OCI-LY7 (cell line): Measurements from ENCODE around the gene SNX10. TPM values are rescaled to one million over a fixed set of nuclear protein-coding genes. Genes with fewer than 3 reads are reported as not detected.
"Not testable (repeated sequence)": the region's sequence is repeated elsewhere in the genome, so short reads cannot be mapped to it uniquely, and the experiment has no call there.

Source experiments
- BruUV-seq: library from RNA; stranded (reverse); fragments of 400-500 nt; replicated peaks from 2 replicates; lab custom pipeline; 2021; lab: Mats Ljungman, UMichigan
- CTCF ChIA-PET: fragments of 300-600 bp; sonication (Branson Sonifier 250); formaldehyde crosslinking; loops from one replicate; lab custom pipeline; 2022; ENCODE audit warnings: antibody characterized with exemption; ENCODE audit not compliant: unreplicated experiment; lab: Charles Lee
- POLR2A ChIA-PET: fragments of 300-600 bp; sonication (Branson Sonifier 250); formaldehyde crosslinking; loops from one replicate; lab custom pipeline; 2022; ENCODE audit warnings: antibody characterized with exemption; lab: Charles Lee
- DNase-seq: peaks from one replicate; pipeline ENCODE4 v3.0.0-alpha.2; 2015; ENCODE audit warnings: low spot score
- H2AFZ ChIP-seq: fragments of 200-600 bp; sonication (generic), shearing (Covaris generic); 2 replicates; pipeline ENCODE4 v1.6.1; 2014; ENCODE audit warnings: mild to moderate bottlenecking, antibody characterized with exemption, low read length, moderate library complexity
- H3K27ac ChIP-seq: fragments of 200-600 bp; sonication (generic); 2 replicates; pipeline ENCODE4 v1.5.1; 2014; ENCODE audit warnings: mixed run types, low read depth, mild to moderate bottlenecking, moderate library complexity, low read length, inconsistent platforms; ENCODE audit not compliant: poor library complexity, severe bottlenecking
- H3K36me3 ChIP-seq: fragments of 200-600 bp; sonication (generic); 2 replicates; pipeline ENCODE4 v1.6.1; 2014; ENCODE audit warnings: mild to moderate bottlenecking, antibody characterized with exemption, low read length, moderate library complexity, mixed read lengths; ENCODE audit not compliant: insufficient read depth
- H3K4me1 ChIP-seq: fragments of 200-600 bp; sonication (generic); 2 replicates; pipeline ENCODE4 v1.5.1; 2014; ENCODE audit warnings: mild to moderate bottlenecking, low read length; ENCODE audit not compliant: insufficient read depth, poor library complexity, severe bottlenecking
- H3K4me2 ChIP-seq: fragments of 200-600 bp; sonication (generic); 2 replicates; pipeline ENCODE4 v1.6.1; 2014; ENCODE audit warnings: mild to moderate bottlenecking, low read length
- H3K4me3 ChIP-seq: fragments of 200-600 bp; sonication (generic); 2 replicates; pipeline ENCODE4 v1.5.1; 2014; ENCODE audit warnings: mild to moderate bottlenecking, low read depth, low read length; ENCODE audit not compliant: poor library complexity, severe bottlenecking
- H3K79me2 ChIP-seq: fragments of 200-600 bp; sonication (generic); 2 replicates; pipeline ENCODE4 v1.6.1; 2016; ENCODE audit warnings: low read depth, mild to moderate bottlenecking, low read length, moderate library complexity, mixed read lengths; ENCODE audit not compliant: insufficient read depth
- H3K9me2 ChIP-seq: fragments of 200-600 bp; sonication (generic); 2 replicates; pipeline ENCODE4 v1.6.1; 2016; ENCODE audit warnings: mild to moderate bottlenecking, low read length, mixed read lengths; ENCODE audit not compliant: insufficient read depth
- H3K9me3 ChIP-seq: fragments of 200-600 bp; sonication (generic); 2 replicates; pipeline ENCODE4 v1.6.1; 2014; ENCODE audit warnings: mild to moderate bottlenecking, mixed run types, low read length, mixed read lengths
- H4K20me1 ChIP-seq: fragments of 200-600 bp; sonication (generic); 2 replicates; pipeline ENCODE4 v1.6.1; 2014; ENCODE audit warnings: mild to moderate bottlenecking, antibody characterized with exemption, low read length, moderate library complexity, mixed read lengths; ENCODE audit not compliant: insufficient read depth
- CTCF ChIP-seq: fragments of 200-600 bp; sonication (generic); conservative IDR thresholded peaks from 2 replicates; pipeline ENCODE4 v1.5.1; 2014; ENCODE audit warnings: mild to moderate bottlenecking, antibody characterized with exemption, low read length, moderate library complexity, mixed read lengths
- EZH2phosphoT487 ChIP-seq: fragments of 200-600 bp; sonication (generic); IDR thresholded peaks from 2 replicates; pipeline ENCODE4 v1.6.1; 2018; ENCODE audit warnings: low read depth, borderline replicate concordance, mild to moderate bottlenecking, mixed run types, antibody characterized with exemption, low read length, moderate library complexity, mixed read lengths
- intact Hi-C: fragments of 100-400 bp; cut with micrococcal nuclease; formaldehyde crosslinking; loops from one replicate; pipeline ENCODE4 v1.10.0; 2022; ENCODE audit not compliant: unreplicated experiment
- total RNA-seq, 2 experiments: library from RNA; depleted of rRNA in 1 of 2; stranded (reverse); fragments of >200 nt in 1 of 2; shearing (Covaris generic) in 1 of 2; gene quantifications; 2 replicates each; pipeline ENCODE4 v1.2.3, GENCODE V29; 2014 to 2022

The SNX10 gene
- total RNA-seq, 2 experiments from 2014 or later, result 14.3 to 32.9 TPM

- Histone ChIP-seq H3K27ac (no peak overlapping the region), H3K36me3 (no peaks in the 10 kb centered on the region), H3K9me2 (no peaks in the 10 kb centered on the region), H2AFZ (0 out of 2 replicates have a peak overlapping the region, but pooled peaks have one; percentile 31), H3K79me2 (no peaks in the 10 kb centered on the region), H3K9me3 (no peaks in the 10 kb centered on the region), H4K20me1 (no peaks in the 10 kb centered on the region), H3K4me2 (no peak overlapping the region), H3K4me3 (no peak overlapping the region), H3K4me1 (no peaks in the 10 kb centered on the region)
- no TSS peak for BruUV-seq
- DNase-seq, result no peak
- POLR2A ChIA-PET, result interaction anchor here (1.3 kb wide), 1 partner anchor 10 kb away, joined by 3 read pairs; no protein-coding TSS in a partner anchor
- intact Hi-C loops, result no loop called here
- CTCF ChIA-PET, result no interaction called here
- TF ChIP-seq EZH2phosphoT487 (no peak), CTCF (no peak)
Measured at GRCh38 chr7:26250239-26250638, 41.4 kb upstream of the SNX10 start.

GRCh38 chr7:26261866-26262265 lies 29.8 kb upstream of the SNX10 start:
- H2AFZ ChIP-seq, BruUV-seq, DNase-seq, H3K36me3 ChIP-seq, H3K79me2 ChIP-seq, POLR2A ChIA-PET, H4K20me1 ChIP-seq, H3K4me3 ChIP-seq, H3K4me2 ChIP-seq, H3K27ac ChIP-seq, intact Hi-C loops, H3K4me1 ChIP-seq, CTCF ChIA-PET, H3K9me2 ChIP-seq: not testable (repeated sequence)
- peaks cover 12% of the 10 kb centered on the region; the same call in 1 of the 2 replicates for H3K9me3 ChIP-seq

- DNase-seq, result no peak
- H3K27ac ChIP-seq, result no peak overlapping the region
- H4K20me1 ChIP-seq, result no peaks in the 10 kb centered on the region
- H3K9me2 ChIP-seq, result no peaks in the 10 kb centered on the region
- BruUV-seq, result no TSS peak
- intact Hi-C loops, result no loop called here
- H3K4me2 ChIP-seq, result no peak overlapping the region
- no peak for TF ChIP-seq EZH2phosphoT487
- POLR2A ChIA-PET, result no interaction called here
- no peaks in the 10 kb centered on the region for H3K36me3 ChIP-seq
- no peak overlapping the region for H2AFZ ChIP-seq
- CTCF ChIA-PET, result no interaction called here
- no peak overlapping the region for H3K4me3 ChIP-seq
- peaks cover 12% of the 10 kb centered on the region; the same call in 1 of the 2 replicates for H3K9me3 ChIP-seq
- no peaks in the 10 kb centered on the region for H3K4me1 ChIP-seq
- no peaks in the 10 kb centered on the region for H3K79me2 ChIP-seq
Measured at GRCh38 chr7:26265065-26265464, 26.6 kb upstream of the SNX10 start.
